ENCODE results near the gene SLC25A36.

The SLC25A36 gene

DNA sequence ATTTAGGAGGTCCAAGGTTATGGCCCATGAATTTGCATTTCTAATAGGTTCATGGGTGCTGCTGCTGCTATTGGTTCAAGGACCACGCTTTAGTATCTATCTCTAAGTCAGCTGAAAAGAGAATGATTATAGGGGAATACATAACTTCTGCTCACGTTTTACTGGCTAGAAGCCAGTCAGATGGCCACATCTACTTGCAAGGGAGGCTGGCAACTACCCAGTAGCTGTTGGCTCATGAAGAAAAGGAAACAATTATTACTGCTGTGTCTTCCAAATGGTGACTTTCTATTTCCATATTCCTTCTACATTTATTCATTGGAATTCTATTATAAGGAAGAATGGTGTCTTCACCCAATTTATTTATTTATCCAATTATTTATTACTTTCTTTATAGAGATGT is 54.2 kb downstream of the SLC25A36 start:
- DNase-seq (ENCODE audit: low read depth in 2 of 2): no peak

- DNase-seq (ENCODE audit: low read depth in 2 of 2): peak in 1 of 2 donors; percentile 18
These were observed 58.5 kb downstream of the SLC25A36 start for GRCh38 chr3:141000027-141000663.

DNA sequence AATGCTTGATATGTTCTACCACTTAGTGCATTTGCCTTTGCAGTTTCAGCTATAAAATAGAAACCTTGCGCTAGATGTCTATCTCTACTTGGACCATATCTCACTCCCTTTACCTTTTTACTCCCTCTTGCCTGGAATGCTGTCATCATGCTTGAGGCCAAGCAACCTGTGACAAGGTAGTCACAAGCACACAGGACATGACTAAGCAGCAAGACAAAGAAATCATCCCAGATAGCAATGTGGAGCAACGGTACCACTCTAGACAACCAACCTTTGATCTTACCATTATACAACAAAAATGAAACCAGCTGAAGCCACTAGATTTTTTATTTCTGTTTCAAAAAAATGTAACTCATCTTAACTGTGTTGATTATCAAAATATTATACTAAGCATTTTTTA is 59.0 kb downstream of the SLC25A36 start:
- no peak for DNase-seq (ENCODE audit: low read depth in 2 of 2)

- DNase-seq (ENCODE audit: low read depth in 2 of 2): no peak
These were observed 64.7 kb downstream of the SLC25A36 start for GRCh38 chr3:141006344-141006743.

DNA sequence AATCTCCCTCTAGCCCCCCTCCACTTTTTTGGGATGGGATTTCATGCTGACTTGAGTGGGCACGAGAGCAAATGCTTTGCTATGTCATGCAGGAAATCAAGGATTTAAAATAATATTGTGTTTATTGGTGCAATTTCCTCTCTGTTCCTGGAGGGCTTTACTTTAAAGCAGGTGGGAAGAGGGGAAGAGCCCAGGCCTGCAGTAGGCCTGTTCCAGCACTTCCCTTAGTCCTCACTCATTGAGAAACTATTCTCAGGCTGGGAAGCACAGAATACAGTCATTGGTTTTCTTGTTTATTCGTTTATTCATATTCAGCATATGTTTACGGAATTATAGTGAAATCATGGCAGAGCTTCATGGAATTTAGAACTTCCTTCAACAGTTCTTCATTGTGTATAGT is 67.9 kb downstream of the SLC25A36 start:
- no peak for DNase-seq (ENCODE audit: low read depth in 2 of 2)

GRCh38 chr3:141011232-141011996 is 69.8 kb downstream of the SLC25A36 start:
- peak; percentile 63 to 65 for DNase-seq (ENCODE audit: low read depth in 2 of 2)

GRCh38 chr3:141011997-141012262 is 70.3 kb downstream of the SLC25A36 start:
- DNase-seq (ENCODE audit: low read depth in 2 of 2): no peak

DNA sequence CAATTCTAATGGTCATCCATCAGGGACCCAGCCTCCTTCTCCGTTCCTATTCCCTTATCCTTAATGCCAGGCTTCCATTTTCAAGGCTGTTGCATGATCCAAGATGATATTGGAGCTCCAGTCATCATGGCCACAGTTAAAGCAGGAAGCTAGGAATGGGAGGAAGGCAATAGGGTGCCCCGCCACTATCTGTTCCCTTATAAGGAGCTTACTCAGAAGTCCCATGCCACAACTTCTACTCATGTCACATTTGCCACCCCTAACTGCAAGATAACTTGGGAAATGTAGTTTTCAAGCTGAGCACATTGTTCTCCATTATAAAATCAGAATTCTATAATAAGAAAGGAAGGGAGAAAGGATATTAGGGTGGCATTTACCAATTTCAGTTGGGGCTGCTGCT is 70.9 kb downstream of the SLC25A36 start:
- no peak for DNase-seq (ENCODE audit: low read depth in 2 of 2)

- no peak for DNase-seq (ENCODE audit: low read depth in 2 of 2)
These were observed 73.8 kb downstream of the SLC25A36 start for GRCh38 chr3:141015481-141015880.

GRCh38 chr3:141017366-141018322 is 76.0 kb downstream of the SLC25A36 start:
- DNase-seq (ENCODE audit: low read depth in 2 of 2): peak in 1 of 2 donors; percentile 19

GRCh38 chr3:141019244-141019643 is 77.6 kb downstream of the SLC25A36 start:
- DNase-seq (ENCODE audit: low read depth in 2 of 2): no peak

DNA sequence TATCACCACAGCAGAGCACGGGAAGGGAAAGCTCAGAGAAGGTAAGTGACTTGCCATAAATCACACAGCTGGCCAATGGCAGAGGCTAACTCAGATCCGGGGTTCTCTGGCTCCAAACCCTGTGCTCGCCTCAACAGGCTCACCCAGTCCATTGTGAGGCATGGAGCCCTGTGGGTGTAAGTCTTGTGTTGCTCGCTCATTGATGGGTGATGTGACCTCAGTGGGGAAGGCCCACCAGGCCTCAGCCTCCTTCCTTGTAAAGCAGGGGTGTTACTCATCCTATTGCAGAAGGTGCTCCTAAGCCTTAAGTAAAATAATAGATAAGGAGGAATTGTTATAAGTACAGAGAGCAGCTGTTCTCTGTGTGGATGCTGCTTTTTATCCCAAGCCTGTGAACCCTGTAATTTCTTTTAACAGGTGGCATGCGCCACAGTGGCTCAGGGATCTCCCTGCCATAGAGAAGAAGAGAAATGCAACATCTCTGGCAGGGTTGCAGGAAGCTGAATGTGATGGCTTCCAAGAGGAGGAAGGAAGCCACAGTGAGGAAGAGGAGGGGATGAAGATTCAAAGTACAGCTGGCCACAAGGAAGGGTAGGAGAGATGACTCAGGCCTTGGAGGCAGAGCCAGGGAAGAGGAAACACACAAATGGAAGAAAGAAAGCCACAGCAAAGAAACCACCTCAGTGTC is 78.7 kb downstream of the SLC25A36 start:
- DNase-seq (ENCODE audit: low read depth in 2 of 2): peak in 1 of 2 donors; percentile 3

DNA sequence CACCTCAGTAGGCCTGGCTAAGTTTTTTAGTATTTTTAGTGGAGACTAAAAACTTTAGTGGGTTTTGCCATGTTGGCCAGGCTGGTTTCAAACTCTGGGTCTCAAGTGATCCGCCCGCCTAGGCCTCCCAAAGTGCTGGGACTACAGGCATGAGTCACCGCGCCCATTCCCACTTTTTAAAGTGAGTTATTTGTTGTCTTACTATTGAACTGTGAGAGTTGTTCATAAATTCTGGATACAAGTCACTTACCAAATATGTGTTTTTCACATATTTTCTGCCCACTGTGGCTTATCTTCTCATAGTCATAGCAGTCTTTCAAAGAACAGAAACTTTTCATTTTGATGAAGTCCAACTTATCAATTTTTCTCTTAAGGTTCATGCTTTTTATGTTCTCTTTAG is 79.6 kb downstream of the SLC25A36 start:
- no peak for DNase-seq (ENCODE audit: low read depth in 2 of 2)
